NOMO-1 treated with dmso at 0.1 percent for 144 hours (cell line): ENCODE data around the gene NEK1.
"Not testable (repeated sequence)": the region's sequence is repeated elsewhere in the genome, so short reads cannot be mapped to it uniquely, and the experiment has no call there.

Experiments
- DNase-seq: peaks from one replicate; lab custom pipeline; 2025; ENCODE audit not compliant: unreplicated experiment; lab: John Stamatoyannopoulos, UW

NEK1 gene

DNA sequence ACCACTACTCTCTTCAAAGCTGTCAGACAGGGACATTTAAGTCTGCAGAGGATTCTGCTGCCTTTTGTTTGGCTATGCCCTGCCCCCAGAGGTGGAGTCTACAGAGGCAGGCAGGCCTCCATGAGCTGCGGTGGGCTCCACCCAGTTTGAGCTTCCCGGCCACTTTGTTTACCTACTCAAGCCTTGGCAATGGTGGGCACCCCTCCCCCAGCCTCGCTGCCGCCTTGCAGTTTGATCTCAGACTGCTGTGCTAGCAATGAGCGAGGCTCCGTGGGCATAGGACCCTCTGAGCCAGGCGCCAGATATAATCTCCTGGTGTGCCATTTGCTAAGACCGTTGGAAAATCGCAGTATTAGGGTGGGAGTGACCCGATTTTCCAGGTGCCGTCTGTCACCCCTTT lies 112.5 kb downstream of the NEK1 start:
- not testable (repeated sequence) for DNase-seq

DNA sequence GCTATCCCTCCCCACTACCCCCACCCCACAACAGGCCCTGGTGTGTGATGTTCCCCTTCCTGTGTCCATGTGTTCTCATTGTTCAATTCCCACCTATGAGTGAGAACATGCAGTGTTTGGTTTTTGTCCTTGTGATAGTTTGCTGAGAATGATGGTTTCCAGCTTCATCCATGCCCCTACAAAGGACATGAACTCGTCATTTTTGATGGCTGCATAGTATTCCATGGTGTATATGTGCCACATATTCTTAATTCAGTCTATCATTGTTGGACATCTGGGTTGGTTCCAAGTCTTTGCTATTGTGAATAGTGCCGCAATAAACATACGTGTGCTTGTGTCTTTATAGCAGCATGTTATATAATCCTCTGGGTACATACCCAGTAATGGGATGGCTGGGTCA lies 118.1 kb downstream of the NEK1 start:
- DNase-seq = not testable (repeated sequence)

DNA sequence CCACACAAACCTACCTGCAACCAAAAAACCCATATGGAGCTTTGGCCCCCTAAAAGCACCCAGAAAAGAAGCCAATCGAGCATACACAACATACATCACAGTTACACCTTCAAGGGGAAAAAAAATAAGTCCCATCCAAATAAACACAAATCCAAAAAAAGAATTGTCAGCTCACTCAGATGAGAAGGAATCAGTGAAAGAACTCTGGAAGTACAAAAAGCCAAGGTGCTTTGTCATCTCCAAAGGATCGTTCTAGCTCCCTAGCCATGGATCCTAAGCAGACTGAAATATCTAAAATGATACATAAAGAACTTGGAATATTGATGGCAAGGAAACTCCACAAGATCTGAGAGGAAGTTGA lies 119.2 kb downstream of the NEK1 start:
- no peak for DNase-seq

DNA sequence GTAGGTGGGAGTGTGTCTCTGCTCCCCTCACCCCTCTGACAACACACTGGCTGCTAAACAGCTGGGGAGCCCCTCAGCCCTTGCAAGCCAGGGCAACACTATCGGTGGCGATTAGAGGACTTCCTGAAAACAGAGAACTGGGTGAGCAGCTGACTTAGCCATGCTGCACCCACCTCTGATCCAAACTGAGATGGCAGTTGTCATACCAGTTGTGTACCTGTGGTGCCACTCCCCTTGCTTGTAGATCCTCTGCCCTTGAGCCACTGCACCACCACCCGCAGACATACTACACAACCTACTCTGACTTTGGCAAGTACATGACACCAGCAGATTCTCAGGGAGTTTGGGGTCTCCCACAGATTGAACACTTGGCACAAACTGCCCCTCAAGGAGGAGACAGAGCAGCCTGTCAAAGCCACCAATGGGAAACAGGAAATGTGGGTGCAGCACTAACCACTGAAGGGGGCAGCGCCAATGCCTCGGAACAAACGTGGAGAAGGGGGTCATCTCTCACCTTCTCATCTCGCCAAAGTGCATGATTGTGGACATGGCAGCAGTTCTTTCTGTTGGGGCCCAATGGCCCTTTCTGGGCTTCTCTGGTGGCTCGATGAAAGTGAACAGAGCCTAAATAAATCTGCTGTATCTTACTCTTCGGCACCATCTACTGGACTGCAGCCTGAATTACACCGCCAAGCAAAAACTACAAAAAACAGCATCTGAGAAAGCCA lies 119.8 kb downstream of the NEK1 start:
- DNase-seq = no peak

DNA sequence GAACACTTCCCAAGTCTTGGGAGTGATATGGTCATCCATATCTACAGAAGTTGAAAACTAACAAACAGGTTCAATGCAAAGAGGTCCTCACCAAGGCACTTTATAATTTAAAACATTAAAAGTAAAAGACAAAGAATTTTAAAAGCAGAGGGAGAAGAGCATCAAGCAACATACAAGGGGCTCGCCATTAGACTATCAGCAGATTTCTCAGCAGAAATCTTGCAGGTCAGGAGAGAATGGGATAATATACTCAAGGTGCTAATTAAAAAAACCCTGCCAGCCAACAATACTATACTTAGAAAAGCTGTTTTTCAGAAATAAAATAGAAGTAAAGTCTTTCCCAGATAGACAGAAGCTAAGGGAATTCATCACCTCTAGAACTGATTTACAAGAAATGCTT lies 121.2 kb downstream of the NEK1 start:
- no peak for DNase-seq

DNA sequence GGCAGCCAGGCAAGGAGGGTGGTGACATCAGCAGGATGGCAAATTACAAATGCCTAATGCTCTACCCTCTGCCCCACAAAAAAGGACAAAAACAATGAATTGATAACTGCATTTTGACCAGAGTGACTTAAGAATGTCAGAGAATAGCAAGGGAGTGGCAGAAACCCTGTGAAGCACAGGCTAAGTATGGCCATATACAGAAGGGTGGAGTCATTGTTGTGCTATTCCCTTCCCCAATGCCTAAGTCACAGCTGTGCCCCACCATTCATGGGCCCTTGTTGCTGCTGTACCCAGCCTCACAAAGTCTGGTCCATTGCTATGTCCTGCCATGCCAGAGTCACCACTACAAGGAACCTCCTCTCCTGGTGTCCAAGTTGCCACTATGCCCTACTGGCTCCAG lies 123.1 kb downstream of the NEK1 start:
- no peak for DNase-seq

DNA sequence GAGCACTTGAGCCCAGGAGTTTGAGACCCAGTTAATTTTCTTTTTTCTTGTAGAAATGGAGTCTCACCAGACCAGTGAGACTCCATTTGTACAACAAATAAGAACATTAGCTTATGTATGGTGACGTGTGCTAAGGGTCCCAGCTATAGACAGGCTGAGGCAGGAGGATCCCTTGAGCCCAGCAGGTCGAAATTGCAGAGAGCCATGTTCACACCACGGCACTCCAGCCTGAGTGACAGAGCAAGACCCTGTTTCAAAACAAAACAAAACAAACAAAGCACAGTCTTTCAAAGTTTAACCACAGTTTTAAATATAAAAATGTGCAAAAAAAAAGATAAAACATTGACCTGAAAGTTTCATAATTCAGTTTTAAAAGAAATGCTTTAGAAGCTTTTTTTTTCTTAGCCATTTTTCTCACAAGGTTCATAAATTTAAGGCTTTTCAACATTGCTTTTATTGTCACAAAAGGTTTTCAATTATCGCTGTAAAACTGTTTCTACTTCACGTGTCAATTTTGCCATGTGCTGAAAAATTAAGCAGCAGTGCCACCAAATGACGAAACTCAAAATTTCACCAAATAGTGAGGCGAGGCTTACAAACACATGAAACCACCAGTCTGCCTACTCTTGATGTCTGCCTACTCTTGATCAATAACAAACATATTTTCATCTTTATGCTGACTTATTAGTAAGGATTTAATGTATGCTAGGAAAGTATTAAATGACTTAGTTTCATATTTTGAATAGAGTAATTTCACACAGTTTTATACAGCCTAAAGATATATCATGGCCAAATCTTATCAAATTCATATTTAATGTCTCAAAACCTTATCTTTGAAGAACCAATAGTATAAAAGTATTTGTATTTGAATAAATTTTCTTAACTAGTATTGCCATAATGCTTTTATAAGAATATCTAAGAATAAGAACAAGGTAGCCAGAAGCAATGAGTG lies 126.3 kb downstream of the NEK1 start:
- no peak for DNase-seq

DNA sequence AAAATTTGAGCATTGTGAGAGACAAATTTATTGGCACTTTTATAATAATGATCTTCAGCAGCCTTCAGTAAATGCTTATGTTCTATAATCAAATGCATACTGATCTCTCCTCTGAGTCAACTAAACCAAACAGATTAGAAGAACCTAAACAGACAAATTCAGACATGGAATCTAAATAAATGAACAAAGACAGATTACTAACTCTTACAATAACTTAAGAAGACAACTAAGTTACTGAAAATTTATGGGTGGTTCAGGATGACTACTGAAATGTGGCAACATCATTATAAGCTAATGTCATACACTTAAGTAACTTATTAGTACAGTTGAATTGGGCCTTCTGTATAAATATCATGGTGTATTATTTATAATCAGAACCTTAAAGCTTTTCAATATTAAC lies 127.3 kb downstream of the NEK1 start:
- DNase-seq = no peak

DNA sequence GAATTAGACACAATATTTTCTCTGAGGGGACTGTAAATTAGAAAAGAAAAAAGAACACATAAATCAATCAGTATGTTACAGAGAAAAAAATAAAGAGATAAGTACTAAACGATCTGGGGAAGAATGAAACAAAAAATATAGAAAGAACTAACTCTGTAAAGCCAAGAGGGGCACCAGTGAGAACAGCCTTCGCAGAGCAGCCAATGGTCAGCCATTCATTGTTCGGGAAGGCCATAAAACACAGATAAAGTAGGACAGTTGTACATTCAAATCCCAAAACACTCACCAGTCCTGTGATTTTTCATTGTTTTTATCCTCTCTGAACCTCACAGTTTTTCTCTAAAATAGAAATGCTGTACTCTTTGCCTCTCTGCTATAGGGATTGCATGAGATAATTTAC lies 127.9 kb downstream of the NEK1 start:
- DNase-seq = no peak

DNA sequence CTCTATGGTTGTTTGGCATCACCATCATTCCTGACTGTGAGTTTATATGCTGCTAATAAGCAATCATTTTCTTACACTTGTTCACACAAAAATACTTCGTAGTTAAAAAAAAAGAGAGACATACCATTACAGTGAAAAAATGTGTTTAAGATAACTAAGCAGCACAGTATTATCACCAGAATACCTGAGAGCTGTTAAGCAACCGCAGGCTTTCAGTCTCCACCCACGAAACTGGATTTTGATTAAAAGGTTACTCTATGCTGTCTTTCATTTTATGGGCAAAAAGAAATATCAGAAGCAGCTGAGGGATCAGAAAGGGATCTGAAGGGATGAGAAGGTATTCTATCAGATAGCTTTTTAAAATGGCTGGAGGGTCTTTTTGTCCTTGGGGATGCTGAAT lies 148.3 kb downstream of the NEK1 start:
- no peak for DNase-seq

DNA sequence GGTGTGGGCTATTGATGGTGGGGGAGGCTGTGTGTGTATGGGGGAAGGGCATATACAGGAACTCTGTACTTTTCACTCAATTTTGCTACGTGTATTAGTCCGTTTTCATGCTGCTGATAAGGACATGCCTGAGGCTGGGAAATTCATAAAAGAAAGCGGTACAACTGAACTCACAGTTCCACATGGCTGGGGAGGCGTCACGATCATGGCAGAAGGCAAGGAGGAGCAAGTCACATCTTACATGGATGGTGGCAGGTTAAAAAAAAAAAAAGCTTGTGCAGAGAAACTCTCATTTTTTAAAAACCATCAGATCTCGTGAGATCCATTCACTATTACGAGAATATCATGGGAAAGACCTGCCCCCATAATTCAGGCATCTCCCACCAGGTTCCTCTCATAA lies 152.3 kb downstream of the NEK1 start:
- DNase-seq = no peak

DNA sequence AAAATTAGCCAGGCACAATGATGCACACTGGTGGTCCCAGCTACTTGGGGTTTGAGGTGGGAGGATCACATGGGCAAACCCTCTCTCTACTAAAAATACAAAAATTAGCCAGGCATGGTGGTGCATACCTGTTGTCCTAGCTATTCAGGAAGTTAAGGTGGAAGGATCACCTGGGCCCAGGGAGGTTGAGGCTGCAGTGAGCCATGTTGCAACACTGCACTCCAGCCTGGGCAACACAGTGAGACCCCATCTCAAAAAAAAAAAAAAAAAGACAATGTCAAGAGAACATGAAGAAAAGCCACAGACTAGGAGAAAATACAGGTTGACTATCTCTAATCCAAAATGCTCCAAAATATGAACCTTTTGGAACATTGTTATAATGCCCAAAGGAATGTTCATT lies 153.8 kb downstream of the NEK1 start:
- no peak for DNase-seq

DNA sequence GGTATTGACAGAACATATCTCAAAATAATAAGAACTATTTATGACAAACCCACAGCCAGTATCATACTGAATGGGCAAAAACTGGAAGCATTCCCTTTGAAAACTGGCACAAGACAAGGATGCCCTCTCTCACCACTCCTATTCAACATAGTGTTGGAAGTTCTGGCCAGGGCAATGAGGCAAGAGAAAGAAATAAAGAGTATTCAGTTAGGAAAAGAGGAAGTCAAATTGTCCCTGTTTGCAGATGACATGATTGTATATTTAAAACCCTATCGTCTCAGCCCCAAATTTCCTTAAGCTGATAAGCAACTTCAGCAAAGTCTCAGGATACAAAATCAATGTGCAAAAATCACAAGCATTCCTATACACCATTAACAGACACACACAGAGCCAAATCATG lies 159.7 kb downstream of the NEK1 start:
- not testable (repeated sequence) for DNase-seq

DNA sequence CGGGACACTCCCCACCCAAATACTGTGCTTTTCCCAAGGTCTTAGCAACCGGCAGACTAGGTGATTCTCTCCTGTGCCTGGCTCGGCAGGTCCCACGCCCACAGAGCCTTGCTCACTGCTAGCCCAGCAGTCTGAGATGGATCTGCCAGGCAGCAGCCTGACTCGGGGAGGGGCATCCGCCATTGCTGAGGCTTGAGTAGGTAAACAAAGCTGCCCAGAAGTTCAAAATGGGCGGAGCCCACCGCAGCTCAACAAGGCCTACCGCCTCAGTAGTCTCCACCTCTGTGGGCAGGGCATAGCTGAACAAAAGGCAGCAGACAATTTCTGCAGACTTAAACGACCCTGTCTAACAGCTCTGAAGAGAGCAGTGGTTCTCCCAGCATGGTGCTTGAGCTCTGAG lies 163.4 kb downstream of the NEK1 start:
- DNase-seq = not testable (repeated sequence)

DNA sequence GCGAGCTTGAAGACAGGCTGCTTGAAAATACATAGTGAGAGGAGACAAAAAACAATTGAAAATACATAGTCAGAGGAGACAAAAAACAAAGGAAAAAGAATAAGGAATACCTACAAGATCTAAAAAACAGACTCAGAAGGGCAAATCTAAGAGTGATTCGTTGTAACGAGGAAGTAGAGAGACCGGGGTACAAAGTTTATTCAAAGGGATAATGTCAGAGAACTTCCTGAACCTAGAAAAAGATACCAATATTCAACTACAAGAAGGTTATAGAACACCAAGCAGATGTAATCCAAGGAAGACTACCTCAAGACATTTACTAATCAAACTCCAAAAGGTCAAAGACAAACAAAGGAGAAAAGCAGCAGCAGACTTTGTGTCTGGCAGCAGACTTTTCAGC lies 165.6 kb downstream of the NEK1 start:
- DNase-seq = no peak

DNA sequence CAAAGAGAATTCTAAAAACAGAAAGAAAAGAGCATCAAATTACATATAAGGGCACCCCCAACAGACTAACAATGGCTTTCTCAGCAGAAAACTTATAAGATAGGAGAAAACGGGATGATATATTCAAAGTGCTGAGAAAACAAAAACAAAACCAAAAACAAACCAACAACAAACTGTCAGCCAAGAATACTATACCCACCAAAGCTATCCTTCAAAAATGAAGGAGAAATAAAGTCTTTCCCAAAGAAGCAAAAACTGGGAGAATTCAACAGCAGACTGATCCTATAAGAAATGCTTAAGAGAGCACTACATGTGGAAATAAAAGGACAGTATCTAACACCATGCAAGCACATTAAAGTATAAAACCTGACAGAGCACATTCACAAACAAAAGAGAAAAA lies 168.6 kb downstream of the NEK1 start:
- no peak for DNase-seq

DNA sequence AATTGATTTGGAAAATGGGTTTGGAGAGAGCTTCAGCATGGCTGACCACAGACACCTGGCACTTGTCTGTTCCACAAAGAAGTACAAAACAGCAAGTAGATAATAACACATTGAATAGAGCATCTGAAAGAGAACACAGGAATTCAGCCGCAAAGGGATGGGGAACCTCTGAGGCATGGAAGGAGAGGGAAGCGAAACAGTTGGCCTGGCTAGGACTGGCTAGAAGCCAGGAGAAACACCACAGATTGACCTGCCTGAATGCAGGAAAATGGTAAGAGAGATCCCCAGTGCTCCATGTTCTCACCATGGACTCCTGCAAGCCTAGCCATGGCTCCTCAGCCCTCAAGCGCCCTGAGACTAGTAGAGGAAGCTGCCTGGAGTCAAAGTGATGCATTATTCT lies 171.9 kb downstream of the NEK1 start:
- DNase-seq = no peak

DNA sequence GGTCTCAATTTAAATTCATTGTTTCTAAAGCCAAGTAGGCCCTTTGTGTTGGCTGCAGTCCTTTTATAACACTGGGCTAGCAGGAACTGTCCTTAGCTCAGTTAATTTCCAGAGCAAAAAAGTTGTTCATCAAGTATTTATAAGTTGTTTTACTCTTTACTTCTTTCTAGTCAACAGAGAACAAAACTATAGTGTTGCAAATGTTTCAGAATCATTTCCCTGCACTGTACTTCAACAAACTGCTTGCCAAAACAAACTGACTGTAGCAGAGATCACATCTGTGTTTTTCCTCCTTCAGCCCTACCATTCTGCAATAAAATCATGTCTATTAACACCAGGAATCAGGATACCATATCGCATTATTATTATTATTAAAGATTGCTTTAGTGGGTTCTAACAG lies 173.1 kb downstream of the NEK1 start:
- DNase-seq = no peak

DNA sequence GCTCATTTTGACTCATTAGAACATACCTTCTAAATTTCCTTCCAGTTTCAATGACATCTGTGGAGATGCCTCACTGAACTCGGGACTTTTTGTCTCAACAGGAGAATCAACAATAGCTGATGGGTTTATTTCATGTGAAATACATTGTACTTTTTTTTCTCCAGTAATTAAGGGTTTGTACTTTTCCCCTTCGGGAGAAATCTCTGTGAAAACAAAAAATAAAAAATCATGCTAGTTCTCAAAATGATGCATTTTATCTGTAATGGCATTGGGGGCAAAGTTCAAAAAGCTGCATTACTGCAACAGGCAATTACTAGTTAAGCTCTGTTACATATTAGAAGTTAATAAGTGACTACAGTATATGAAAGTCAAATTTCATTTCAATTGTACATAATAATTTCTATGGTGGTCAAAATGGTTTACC lies 174.3 kb downstream of the NEK1 start:
- no peak for DNase-seq

DNA sequence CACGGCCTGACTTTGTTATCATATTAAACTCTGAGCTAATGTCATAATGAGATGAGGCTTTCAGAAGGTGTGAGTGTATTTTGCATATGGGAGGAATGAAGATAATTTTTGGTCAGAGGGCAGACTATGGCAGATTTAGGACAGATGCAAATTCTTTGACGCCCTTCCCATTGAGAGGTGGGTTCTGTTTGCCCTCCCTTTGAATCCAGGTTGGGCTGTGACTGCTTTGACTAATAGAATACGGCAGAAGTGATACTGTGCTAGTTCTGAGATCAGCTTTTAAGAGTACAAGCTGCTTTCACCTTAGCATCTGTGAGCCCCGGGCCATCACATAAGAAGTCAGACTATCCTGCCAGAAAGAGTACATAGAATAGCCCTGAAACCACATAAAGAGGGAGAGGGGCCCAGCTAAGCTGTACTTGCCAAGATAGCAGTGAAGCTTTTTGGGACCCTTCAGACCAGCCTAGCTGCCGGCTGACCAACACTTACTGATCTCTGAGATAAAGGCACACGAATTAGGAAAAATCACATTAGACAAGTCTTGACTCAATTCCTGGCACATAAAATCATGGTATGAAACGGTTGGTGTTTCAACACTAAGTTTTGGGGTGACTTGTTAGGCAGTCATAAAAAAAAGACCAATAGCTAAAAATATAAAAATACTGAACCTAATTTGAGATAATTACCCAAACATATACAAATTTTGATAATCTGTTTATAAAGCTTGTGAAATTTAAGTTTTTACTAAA lies 174.9 kb downstream of the NEK1 start:
- no peak for DNase-seq

DNA sequence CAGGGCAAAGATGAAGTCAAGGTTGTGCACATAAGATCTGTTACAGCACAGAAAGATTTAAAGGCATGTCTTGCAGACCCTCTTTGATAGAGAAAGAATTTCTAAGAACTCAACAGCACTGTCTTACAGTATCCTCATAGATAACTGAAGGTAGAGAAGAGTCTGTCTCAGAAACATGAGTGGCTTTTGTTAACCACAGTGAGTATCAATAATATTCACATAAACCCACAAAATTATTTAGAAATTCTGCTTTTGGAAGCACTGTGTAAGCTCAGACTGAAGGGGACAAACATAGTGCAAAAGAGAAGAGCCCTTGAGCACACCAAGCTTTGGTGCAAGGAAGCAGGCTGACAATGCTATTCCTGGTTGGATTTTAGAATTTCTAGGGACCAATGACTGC lies 175.6 kb downstream of the NEK1 start:
- no peak for DNase-seq

DNA sequence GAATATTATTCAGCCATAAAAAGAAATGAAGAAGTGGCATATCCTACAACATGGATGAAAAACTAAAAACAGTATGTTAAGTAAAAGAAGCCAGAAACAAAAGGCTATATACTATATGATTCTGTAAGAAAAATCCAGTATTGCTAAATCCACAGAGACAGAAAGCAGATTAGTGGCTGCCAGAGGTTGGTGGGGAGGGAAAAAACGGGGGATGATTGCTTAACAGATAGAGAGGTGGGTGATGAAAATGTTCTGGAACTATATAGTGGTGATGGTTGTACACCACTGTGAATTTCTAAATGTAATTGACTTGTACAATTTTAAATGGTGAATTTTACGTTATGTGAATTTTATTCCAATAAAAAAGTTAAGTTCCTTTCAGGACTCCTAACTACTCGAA lies 184.0 kb downstream of the NEK1 start:
- no peak for DNase-seq
